CD4-positive, alpha-beta T cell (primary cell): ENCODE measurements around the gene PMM1. TPM values are rescaled to one million over a fixed set of nuclear protein-coding genes. Genes with fewer than 3 reads are reported as not detected.

Experiments
- ATAC-seq: fragments of 200-7000 bp; cut with Tn5 transposase; one replicate; pipeline ENCODE4 v1.10.0; 2022; ENCODE audit warnings: mild to moderate bottlenecking; ENCODE audit not compliant: poor library complexity
- CTCF ChIA-PET: fragments of 350-600 bp; sonication (Branson Sonifier 250); formaldehyde crosslinking; loops from one replicate; lab custom pipeline; 2021; ENCODE audit warnings: antibody characterized with exemption, inconsistent platforms; lab: Charles Lee
- POLR2A ChIA-PET: fragments of 350-600 bp; sonication (Branson Sonifier 250); formaldehyde crosslinking; loops from one replicate; lab custom pipeline; 2021; ENCODE audit warnings: antibody characterized with exemption, inconsistent platforms; lab: Charles Lee
- DNase-seq, 14 experiments: peaks; one replicate each; pipeline ENCODE4 v3.0.0-alpha.2; 2013 to 2020; ENCODE audit warnings: mixed read lengths in 2 of 14
- H3K27ac ChIP-seq, 2 donors: one replicate each; pipeline versions ENCODE4 v1.5.1 to v1.7.0; 2013; ENCODE audit warnings: low read length in 2 of 2, low read depth in 1 of 2, mild to moderate bottlenecking in 1 of 2
- H3K27me3 ChIP-seq, 2 experiments: 1 replicate in 1 of 2; 2 replicates in 1 of 2; pipeline versions ENCODE4 v1.6.1 to v1.7.0; 2013; ENCODE audit warnings: low read length in 2 of 2, control low read depth in 1 of 2, mild to moderate bottlenecking in 1 of 2, moderate library complexity in 1 of 2; ENCODE audit not compliant: insufficient read depth in 2 of 2, control insufficient read depth in 1 of 2
- H3K36me3 ChIP-seq: one replicate; pipeline ENCODE4 v1.6.1; 2013; ENCODE audit warnings: low read length, control low read depth; ENCODE audit not compliant: insufficient read depth
- H3K4me1 ChIP-seq: one replicate; pipeline ENCODE4 v1.6.1; 2013; ENCODE audit warnings: low read length, control low read depth; ENCODE audit not compliant: insufficient read depth
- H3K4me3 ChIP-seq: one replicate; pipeline ENCODE4 v1.5.1; 2013; ENCODE audit warnings: mild to moderate bottlenecking, low read length, moderate library complexity
- H3K9me3 ChIP-seq, 2 experiments: 1 replicate in 1 of 2; 2 replicates in 1 of 2; pipeline versions ENCODE4 v1.6.1 to v1.7.0; 2013; ENCODE audit warnings: low read length in 2 of 2, mild to moderate bottlenecking in 2 of 2, control low read depth in 1 of 2, moderate library complexity in 1 of 2; ENCODE audit not compliant: control insufficient read depth in 1 of 2, insufficient read depth in 1 of 2
- H3K27ac Mint-ChIP-seq: one replicate; pipeline ENCODE4 v1.8.0; 2020; ENCODE audit warnings: mixed read lengths
- H3K27me3 Mint-ChIP-seq: one replicate; pipeline ENCODE4 v1.8.0; 2021; ENCODE audit warnings: mixed read lengths
- H3K36me3 Mint-ChIP-seq: one replicate; pipeline ENCODE4 v1.8.0; 2021; ENCODE audit warnings: low read depth, mixed read lengths
- H3K4me1 Mint-ChIP-seq: one replicate; pipeline ENCODE4 v1.8.0; 2021; ENCODE audit warnings: low read depth, mixed read lengths
- H3K4me3 Mint-ChIP-seq: one replicate; pipeline ENCODE4 v1.8.0; 2020; ENCODE audit warnings: mild to moderate bottlenecking, mixed read lengths
- H3K9me3 Mint-ChIP-seq: one replicate; pipeline ENCODE4 v1.8.0; 2020; ENCODE audit warnings: mixed read lengths
- intact Hi-C, 2 experiments: fragments of 100-400 bp; cut with DNase I in 1 of 2; cut with micrococcal nuclease in 1 of 2; formaldehyde crosslinking; loops; one replicate each; pipeline versions ENCODE4 v1.15.1 to v1.9.0; 2023 to 2025; cut with DNase I, micrococcal nuclease
- total RNA-seq, 174 experiments: library from RNA in 2 of 174; stranded (reverse) in 2 of 174; gene quantifications; one replicate each; pipeline ENCODE4 v1.2.3 and lab custom pipeline; 2021 to 2026
- TF ChIP-seq, protein P1 (sequence below): fragments of 200-600 bp; IDR thresholded peaks from one replicate; pipeline ENCODE4 v1.8.0; 2022; ENCODE audit warnings: antibody characterized with exemption, mild to moderate bottlenecking

PMM1 gene
- total RNA-seq, 2 experiments from 2014 or later = 24.8 to 25.5 TPM

- ChIA-PET CTCF (no interaction called here), POLR2A (no interaction called here)
- H3K9me3 Mint-ChIP-seq = no peaks in the 10 kb centered on the region
- ATAC-seq = no peak
- H3K4me3 Mint-ChIP-seq = peak overlapping the region; percentile 44
- no peak overlapping the region for H3K4me3 ChIP-seq
- no peak for DNase-seq
- peaks cover 28% of the 10 kb centered on the region for H3K36me3 Mint-ChIP-seq
- H3K36me3 ChIP-seq = peaks cover 11% of the 10 kb centered on the region
- peaks cover 26% of the 10 kb centered on the region for H3K4me1 ChIP-seq
- no peaks in the 10 kb centered on the region for H3K27me3 Mint-ChIP-seq
- peak overlapping the region; percentile 26 for H3K27ac Mint-ChIP-seq
- no peaks in the 10 kb centered on the region for H3K9me3 ChIP-seq
- intact Hi-C loops = loop anchor here in 1 of 2 experiments (5.0 to 10.0 kb wide), 2 partner anchors 74 to 257 kb away; partner anchors contain the start of genes ACO2, PHF5A and RANGAP1
- TF ChIP-seq, protein P1, sequence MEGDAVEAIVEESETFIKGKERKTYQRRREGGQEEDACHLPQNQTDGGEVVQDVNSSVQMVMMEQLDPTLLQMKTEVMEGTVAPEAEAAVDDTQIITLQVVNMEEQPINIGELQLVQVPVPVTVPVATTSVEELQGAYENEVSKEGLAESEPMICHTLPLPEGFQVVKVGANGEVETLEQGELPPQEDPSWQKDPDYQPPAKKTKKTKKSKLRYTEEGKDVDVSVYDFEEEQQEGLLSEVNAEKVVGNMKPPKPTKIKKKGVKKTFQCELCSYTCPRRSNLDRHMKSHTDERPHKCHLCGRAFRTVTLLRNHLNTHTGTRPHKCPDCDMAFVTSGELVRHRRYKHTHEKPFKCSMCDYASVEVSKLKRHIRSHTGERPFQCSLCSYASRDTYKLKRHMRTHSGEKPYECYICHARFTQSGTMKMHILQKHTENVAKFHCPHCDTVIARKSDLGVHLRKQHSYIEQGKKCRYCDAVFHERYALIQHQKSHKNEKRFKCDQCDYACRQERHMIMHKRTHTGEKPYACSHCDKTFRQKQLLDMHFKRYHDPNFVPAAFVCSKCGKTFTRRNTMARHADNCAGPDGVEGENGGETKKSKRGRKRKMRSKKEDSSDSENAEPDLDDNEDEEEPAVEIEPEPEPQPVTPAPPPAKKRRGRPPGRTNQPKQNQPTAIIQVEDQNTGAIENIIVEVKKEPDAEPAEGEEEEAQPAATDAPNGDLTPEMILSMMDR = no peak
- no peaks in the 10 kb centered on the region for H3K27me3 ChIP-seq
- peaks cover 41% of the 10 kb centered on the region for H3K4me1 Mint-ChIP-seq
- no peak overlapping the region for H3K27ac ChIP-seq
Observed at GRCh38 chr22:41541484-41541883, 48.2 kb downstream of the PMM1 start.

DNA sequence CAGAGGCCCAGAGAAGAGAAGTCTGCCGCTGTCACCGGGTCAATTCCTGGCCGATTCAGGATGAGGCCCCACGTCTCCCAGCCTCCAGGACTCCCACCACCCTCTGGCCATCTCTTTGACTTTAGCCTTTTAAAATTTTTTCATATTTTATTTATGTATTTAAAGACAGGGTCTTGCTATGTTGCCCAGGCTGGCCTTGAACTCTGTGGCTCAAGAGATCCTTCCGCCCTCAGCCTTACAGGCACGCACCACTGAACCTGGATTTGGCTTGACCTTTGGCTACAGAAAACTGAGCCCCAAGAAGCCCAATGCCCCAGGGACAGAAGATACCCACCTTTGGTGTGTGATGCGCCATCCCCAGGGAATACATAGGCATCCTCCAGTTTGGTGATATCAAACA is 49.3 kb downstream of the PMM1 start:
- H3K36me3 ChIP-seq = peaks cover 11% of the 10 kb centered on the region
- Mint-ChIP-seq H3K27ac (peak overlapping the region; percentile 12), H3K4me3 (peak overlapping the region; percentile 4), H3K9me3 (no peaks in the 10 kb centered on the region), H3K36me3 (peaks cover 28% of the 10 kb centered on the region), H3K27me3 (no peaks in the 10 kb centered on the region), H3K4me1 (peaks cover 40% of the 10 kb centered on the region)
- DNase-seq = no peak
- H3K9me3 ChIP-seq = no peaks in the 10 kb centered on the region
- ChIA-PET CTCF (no interaction called here), POLR2A (no interaction called here)
- no peaks in the 10 kb centered on the region for H3K27me3 ChIP-seq
- intact Hi-C loops = loop anchor here in 1 of 2 experiments (5.0 to 10.0 kb wide), 2 partner anchors 73 to 256 kb away; partner anchors contain the start of genes ACO2, PHF5A and RANGAP1
- no peak overlapping the region for H3K27ac ChIP-seq
- no peak for ATAC-seq
- peaks cover 26% of the 10 kb centered on the region for H3K4me1 ChIP-seq
- no peak overlapping the region for H3K4me3 ChIP-seq
- TF ChIP-seq, protein P1 = no peak

- H3K9me3 Mint-ChIP-seq = no peaks in the 10 kb centered on the region
- ChIA-PET CTCF (no interaction called here), POLR2A (no interaction called here)
- no peak overlapping the region for H3K4me3 Mint-ChIP-seq
- H3K4me1 Mint-ChIP-seq = peaks cover 36% of the 10 kb centered on the region
- peaks cover 32% of the 10 kb centered on the region for H3K36me3 Mint-ChIP-seq
- no peaks in the 10 kb centered on the region for H3K27me3 Mint-ChIP-seq
- Histone ChIP-seq H3K27ac (no peak overlapping the region), H3K9me3 (no peaks in the 10 kb centered on the region), H3K36me3 (peaks cover 11% of the 10 kb centered on the region), H3K4me1 (peaks cover 23% of the 10 kb centered on the region), H3K27me3 (no peaks in the 10 kb centered on the region), H3K4me3 (no peak overlapping the region)
- DNase-seq (no peak), ATAC-seq (no peak)
- intact Hi-C loops = loop anchor here in 1 of 2 experiments (5.0 to 10.0 kb wide), 2 partner anchors 73 to 255 kb away; partner anchors contain the start of genes ACO2, PHF5A and RANGAP1
- TF ChIP-seq, protein P1 = no peak
- peak overlapping the region; percentile 12 for H3K27ac Mint-ChIP-seq
Observed at GRCh38 chr22:41540006-41540315, 49.7 kb downstream of the PMM1 start.
